H1 (cell line): ENCODE measurements around the gene PTGIR. TPM values are rescaled to one million over a fixed set of nuclear protein-coding genes. Genes with fewer than 3 reads are reported as not detected.

Experiments used
- JUND ChIP-seq: IDR thresholded peaks from 2 replicates; pipeline ENCODE4 v1.6.1; 2011; ENCODE audit warnings: mild to moderate bottlenecking, improper control_type of control experiment, low read length
- POLR2A ChIP-seq, 2 experiments: IDR thresholded peaks; 1 replicate in 1 of 2; 2 replicates in 1 of 2; pipeline ENCODE4 v1.6.1; 2011; ENCODE audit warnings: low read depth in 2 of 2, low read length in 2 of 2, mild to moderate bottlenecking in 2 of 2; ENCODE audit errors: control extremely low read depth in 1 of 2
- polyA plus RNA-seq, 7 experiments: library from polyadenylated mRNA; depleted of rRNA in 3 of 7; stranded (reverse) in 5 of 7; unstranded in 2 of 7; fragments of >200 nt in 5 of 7; fragments of 200-250 nt in 2 of 7; gene quantifications; 1 replicate in 5 of 7; 2 replicates in 1 of 7; 4 replicates in 1 of 7; pipeline versions ENCODE4 v1.2.1 to v1.2.3, GENCODE V29; 2011 to 2013; ENCODE audit warnings: missing spikeins in 2 of 7, mixed read lengths in 2 of 7
- total RNA-seq: library from RNA; stranded (reverse); fragmentation: NEBNext Ultra II Directional; extraction: Animal tissue kit (Norgen Biotek cat#: 25700); gene quantifications from 2 replicates; pipeline ENCODE4 v1.2.1, GENCODE V29; 2021

PTGIR gene
- total and polyA plus RNA-seq, 2 of the 8 experiments (the other 6 are each of a cell fraction or from before 2014, with no cell fraction given) = 0.15 TPM; not detected in 1

GRCh38 chr19:46646402-46646801 lies 21.5 kb upstream of the PTGIR start (continued):
- TF ChIP-seq JUND = no peak
- TF ChIP-seq POLR2A (IDR thresholded peaks at IDR 0.05; ENCODE audit: control extremely low read depth in 1 of 2, low read depth in 2 of 2, low read length in 2 of 2) = no peak
